ENCODE results near the gene ABITRAM.

The ABITRAM gene

GRCh38 chr9:108933718-108934322, 380 bp upstream of the ABITRAM start, which contains the start of gene ELP1:
Gene ELP1 (minus strand): TSS chr9:108934124. CDS start chr9:108931146, 2,978 bp downstream.
- peaks cover 5% of the 10 kb centered on the region for H3K4me1 ChIP-seq (ENCODE audit: control insufficient read depth, insufficient read depth, low read length)
- peak within 1 kb of the TSS; percentile 77 for H3K9ac ChIP-seq (ENCODE audit: low read depth, low read length)
- no peaks in the 10 kb centered on the region for H3K27me3 ChIP-seq (ENCODE audit: control insufficient read depth, insufficient read depth, low read length)
- no peaks in the 10 kb centered on the region for H3K9me3 ChIP-seq (ENCODE audit: control insufficient read depth, insufficient read depth, low read length)
- H3K4me3 ChIP-seq (ENCODE audit: low read depth, low read length), result peak within 1 kb of the TSS; percentile 98
- peaks cover 3% of the 10 kb centered on the region for H3K36me3 ChIP-seq (ENCODE audit: control insufficient read depth, insufficient read depth, low read length)

GRCh38 chr9:108937561-108938305, 3.5 kb downstream of the ABITRAM start:
- Histone ChIP-seq H3K9me3 (ENCODE audit: control insufficient read depth, insufficient read depth, low read length) (no peaks in the 10 kb centered on the region), H3K4me3 (ENCODE audit: low read depth, low read length) (no peak overlapping the region), H3K9ac (ENCODE audit: low read depth, low read length) (no peak overlapping the region), H3K27me3 (ENCODE audit: control insufficient read depth, insufficient read depth, low read length) (no peaks in the 10 kb centered on the region), H3K4me1 (ENCODE audit: control insufficient read depth, insufficient read depth, low read length) (peaks cover 4% of the 10 kb centered on the region), H3K36me3 (ENCODE audit: control insufficient read depth, insufficient read depth, low read length) (peaks cover 3% of the 10 kb centered on the region)

DNA sequence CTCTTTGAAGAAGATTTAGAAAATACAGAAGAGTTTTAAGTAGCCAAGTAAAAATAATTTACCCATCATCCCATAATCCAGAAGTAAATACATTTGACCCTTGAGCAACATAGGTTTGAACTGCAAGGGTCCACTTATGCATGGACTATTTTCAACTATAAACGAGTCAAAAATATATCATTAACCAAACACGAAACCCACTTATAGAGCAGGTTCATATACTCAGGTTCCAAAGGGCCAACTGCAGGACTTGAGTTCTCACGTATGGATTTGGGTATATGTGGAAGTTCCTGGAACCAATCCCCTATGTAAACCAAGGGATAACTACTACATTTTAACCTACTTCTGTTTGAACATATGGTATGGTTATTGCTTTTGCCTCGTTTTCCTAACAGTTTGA, 5.8 kb downstream of the ABITRAM start:
- H3K4me1 ChIP-seq (ENCODE audit: control insufficient read depth, insufficient read depth, low read length), result no peaks in the 10 kb centered on the region
- H3K9ac ChIP-seq (ENCODE audit: low read depth, low read length), result no peak overlapping the region
- no peaks in the 10 kb centered on the region for H3K27me3 ChIP-seq (ENCODE audit: control insufficient read depth, insufficient read depth, low read length)
- H3K36me3 ChIP-seq (ENCODE audit: control insufficient read depth, insufficient read depth, low read length), result no peaks in the 10 kb centered on the region
- no peak overlapping the region for H3K4me3 ChIP-seq (ENCODE audit: low read depth, low read length)
- H3K9me3 ChIP-seq (ENCODE audit: control insufficient read depth, insufficient read depth, low read length), result no peaks in the 10 kb centered on the region

DNA sequence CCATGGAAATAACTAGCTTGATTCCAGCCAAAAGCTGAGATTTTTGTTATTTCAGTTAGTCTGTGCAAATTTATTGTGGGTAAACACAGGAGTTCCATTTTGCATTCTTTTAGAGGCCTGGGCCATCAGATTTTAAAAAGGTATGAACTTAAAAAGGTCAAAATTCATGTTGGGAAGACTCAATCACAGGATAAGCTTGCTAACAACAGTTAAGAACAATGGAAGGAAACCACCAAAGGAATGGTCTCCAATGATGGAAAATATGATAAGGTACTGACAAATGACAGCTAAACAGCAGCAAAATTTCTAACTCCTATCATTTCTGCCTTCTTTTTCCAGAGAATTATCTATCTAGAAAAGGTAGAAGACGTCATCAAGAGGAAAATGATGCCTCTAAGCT, 16.0 kb downstream of the ABITRAM start:
- Histone ChIP-seq H3K9me3 (ENCODE audit: control insufficient read depth, insufficient read depth, low read length) (no peaks in the 10 kb centered on the region), H3K27me3 (ENCODE audit: control insufficient read depth, insufficient read depth, low read length) (no peaks in the 10 kb centered on the region), H3K4me1 (ENCODE audit: control insufficient read depth, insufficient read depth, low read length) (no peaks in the 10 kb centered on the region), H3K9ac (ENCODE audit: low read depth, low read length) (no peak overlapping the region), H3K4me3 (ENCODE audit: low read depth, low read length) (no peak overlapping the region), H3K36me3 (ENCODE audit: control insufficient read depth, insufficient read depth, low read length) (no peaks in the 10 kb centered on the region)

DNA sequence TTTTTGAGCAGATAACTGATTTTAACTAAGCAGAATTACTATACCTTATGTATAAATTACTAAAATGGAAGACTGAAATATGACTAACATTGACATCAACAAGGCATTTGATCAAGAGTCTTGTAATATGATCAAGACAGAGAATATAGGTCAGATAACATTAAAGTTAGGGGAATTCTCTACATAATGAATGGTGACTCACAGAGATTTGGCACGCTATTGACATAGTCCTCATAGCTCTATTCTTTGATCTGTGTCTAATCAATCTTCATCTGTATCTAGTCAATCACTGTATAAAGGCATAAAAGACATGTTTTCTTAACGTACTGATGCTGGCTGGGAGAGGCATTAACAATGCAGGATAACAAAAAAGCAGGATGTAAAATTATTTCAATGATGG, 17.4 kb downstream of the ABITRAM start:
- H3K9ac ChIP-seq (ENCODE audit: low read depth, low read length), result no peak overlapping the region
- no peaks in the 10 kb centered on the region for H3K9me3 ChIP-seq (ENCODE audit: control insufficient read depth, insufficient read depth, low read length)
- no peaks in the 10 kb centered on the region for H3K36me3 ChIP-seq (ENCODE audit: control insufficient read depth, insufficient read depth, low read length)
- H3K4me1 ChIP-seq (ENCODE audit: control insufficient read depth, insufficient read depth, low read length), result no peaks in the 10 kb centered on the region
- H3K27me3 ChIP-seq (ENCODE audit: control insufficient read depth, insufficient read depth, low read length), result no peaks in the 10 kb centered on the region
- no peak overlapping the region for H3K4me3 ChIP-seq (ENCODE audit: low read depth, low read length)

DNA sequence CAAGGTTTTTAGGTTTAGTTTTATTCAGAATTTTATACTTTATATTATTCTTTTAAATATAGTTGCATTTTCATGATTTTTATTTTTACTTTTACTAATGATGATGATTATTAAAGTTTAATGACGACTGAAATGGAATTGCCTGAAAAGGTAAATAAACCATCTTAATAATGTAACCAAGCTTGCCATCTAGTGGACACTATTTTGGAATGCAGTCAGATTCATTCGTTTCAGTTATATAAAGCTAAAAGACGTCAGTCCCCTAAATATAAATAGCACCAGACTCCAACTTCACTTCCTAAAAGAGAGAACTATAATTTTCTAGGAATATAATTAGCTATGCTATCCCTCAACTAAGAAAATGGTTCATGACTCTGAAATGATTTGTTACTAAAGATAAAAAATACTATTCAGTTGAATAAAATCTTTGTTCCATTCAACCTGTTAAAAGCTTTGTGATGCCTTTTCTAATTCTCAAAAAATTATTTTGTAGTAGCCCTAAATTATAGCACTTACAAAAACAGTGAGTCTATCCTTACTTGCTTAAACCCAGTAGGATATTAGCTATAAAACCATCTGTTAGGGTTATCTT, 19.9 kb downstream of the ABITRAM start:
- Histone ChIP-seq H3K9me3 (ENCODE audit: control insufficient read depth, insufficient read depth, low read length) (no peaks in the 10 kb centered on the region), H3K27me3 (ENCODE audit: control insufficient read depth, insufficient read depth, low read length) (no peaks in the 10 kb centered on the region), H3K36me3 (ENCODE audit: control insufficient read depth, insufficient read depth, low read length) (no peaks in the 10 kb centered on the region), H3K4me1 (ENCODE audit: control insufficient read depth, insufficient read depth, low read length) (no peaks in the 10 kb centered on the region), H3K4me3 (ENCODE audit: low read depth, low read length) (no peak overlapping the region), H3K9ac (ENCODE audit: low read depth, low read length) (no peak overlapping the region)

GRCh38 chr9:108956022-108956630, 21.9 kb downstream of the ABITRAM start:
- H3K9ac ChIP-seq (ENCODE audit: low read depth, low read length), result no peak overlapping the region
- no peak overlapping the region for H3K4me3 ChIP-seq (ENCODE audit: low read depth, low read length)
- no peaks in the 10 kb centered on the region for H3K27me3 ChIP-seq (ENCODE audit: control insufficient read depth, insufficient read depth, low read length)
- no peaks in the 10 kb centered on the region for H3K4me1 ChIP-seq (ENCODE audit: control insufficient read depth, insufficient read depth, low read length)
- H3K9me3 ChIP-seq (ENCODE audit: control insufficient read depth, insufficient read depth, low read length), result no peaks in the 10 kb centered on the region
- H3K36me3 ChIP-seq (ENCODE audit: control insufficient read depth, insufficient read depth, low read length), result no peaks in the 10 kb centered on the region

DNA sequence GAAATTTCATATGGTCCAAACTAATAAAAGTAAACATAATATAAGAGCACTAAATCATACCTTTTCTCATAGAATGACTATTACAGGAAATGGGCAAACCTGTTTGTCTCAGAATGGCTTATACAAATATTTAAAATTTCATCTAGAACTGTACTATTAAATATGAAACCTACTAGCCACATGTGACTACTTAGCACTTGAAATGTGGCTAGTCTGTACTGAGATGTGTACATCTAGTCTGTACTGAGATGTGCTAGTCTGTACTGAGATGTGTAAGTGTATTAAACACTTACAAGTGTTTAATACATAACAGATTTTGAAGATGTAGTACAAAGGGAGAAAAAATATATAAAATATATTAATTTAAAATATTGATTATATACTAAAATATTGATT, 22.4 kb downstream of the ABITRAM start:
- no peaks in the 10 kb centered on the region for H3K36me3 ChIP-seq (ENCODE audit: control insufficient read depth, insufficient read depth, low read length)

DNA sequence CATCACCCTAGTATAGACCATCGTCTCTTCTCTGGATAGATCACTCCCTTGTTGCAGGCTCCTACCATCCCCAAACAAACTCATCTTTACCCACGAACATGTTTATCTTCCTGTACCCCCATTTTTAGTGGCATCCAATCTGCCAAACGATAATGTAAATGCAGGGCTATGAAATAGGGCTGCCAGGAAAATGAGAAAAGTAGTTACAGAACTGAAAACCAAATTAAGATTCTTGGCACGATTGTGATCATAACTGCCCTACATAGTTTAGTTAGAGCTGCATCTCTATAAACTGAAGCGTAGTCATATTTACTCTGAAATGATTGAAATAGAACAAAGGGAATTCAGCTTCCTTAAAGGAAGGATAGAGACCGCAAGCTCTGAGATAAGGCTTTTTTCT, 26.1 kb downstream of the ABITRAM start:
- H3K36me3 ChIP-seq (ENCODE audit: control insufficient read depth, insufficient read depth, low read length), result no peaks in the 10 kb centered on the region
- no peaks in the 10 kb centered on the region for H3K4me1 ChIP-seq (ENCODE audit: control insufficient read depth, insufficient read depth, low read length)
- H3K4me3 ChIP-seq (ENCODE audit: low read depth, low read length), result no peak overlapping the region
- no peak overlapping the region for H3K9ac ChIP-seq (ENCODE audit: low read depth, low read length)
- H3K27me3 ChIP-seq (ENCODE audit: control insufficient read depth, insufficient read depth, low read length), result no peaks in the 10 kb centered on the region
- no peaks in the 10 kb centered on the region for H3K9me3 ChIP-seq (ENCODE audit: control insufficient read depth, insufficient read depth, low read length)

More for the DNA sequence above, 22.4 kb downstream of the ABITRAM start:
- H3K9me3 ChIP-seq (ENCODE audit: control insufficient read depth, insufficient read depth, low read length), result no peaks in the 10 kb centered on the region
- H3K4me3 ChIP-seq (ENCODE audit: low read depth, low read length), result no peak overlapping the region
- no peaks in the 10 kb centered on the region for H3K27me3 ChIP-seq (ENCODE audit: control insufficient read depth, insufficient read depth, low read length)
- no peak overlapping the region for H3K9ac ChIP-seq (ENCODE audit: low read depth, low read length)
- no peaks in the 10 kb centered on the region for H3K4me1 ChIP-seq (ENCODE audit: control insufficient read depth, insufficient read depth, low read length)

GRCh38 chr9:108961151-108961550, 27.0 kb downstream of the ABITRAM start:
- Histone ChIP-seq H3K36me3 (ENCODE audit: control insufficient read depth, insufficient read depth, low read length) (no peaks in the 10 kb centered on the region), H3K4me3 (ENCODE audit: low read depth, low read length) (no peak overlapping the region), H3K27me3 (ENCODE audit: control insufficient read depth, insufficient read depth, low read length) (no peaks in the 10 kb centered on the region), H3K4me1 (ENCODE audit: control insufficient read depth, insufficient read depth, low read length) (no peaks in the 10 kb centered on the region), H3K9me3 (ENCODE audit: control insufficient read depth, insufficient read depth, low read length) (no peaks in the 10 kb centered on the region), H3K9ac (ENCODE audit: low read depth, low read length) (no peak overlapping the region)

DNA sequence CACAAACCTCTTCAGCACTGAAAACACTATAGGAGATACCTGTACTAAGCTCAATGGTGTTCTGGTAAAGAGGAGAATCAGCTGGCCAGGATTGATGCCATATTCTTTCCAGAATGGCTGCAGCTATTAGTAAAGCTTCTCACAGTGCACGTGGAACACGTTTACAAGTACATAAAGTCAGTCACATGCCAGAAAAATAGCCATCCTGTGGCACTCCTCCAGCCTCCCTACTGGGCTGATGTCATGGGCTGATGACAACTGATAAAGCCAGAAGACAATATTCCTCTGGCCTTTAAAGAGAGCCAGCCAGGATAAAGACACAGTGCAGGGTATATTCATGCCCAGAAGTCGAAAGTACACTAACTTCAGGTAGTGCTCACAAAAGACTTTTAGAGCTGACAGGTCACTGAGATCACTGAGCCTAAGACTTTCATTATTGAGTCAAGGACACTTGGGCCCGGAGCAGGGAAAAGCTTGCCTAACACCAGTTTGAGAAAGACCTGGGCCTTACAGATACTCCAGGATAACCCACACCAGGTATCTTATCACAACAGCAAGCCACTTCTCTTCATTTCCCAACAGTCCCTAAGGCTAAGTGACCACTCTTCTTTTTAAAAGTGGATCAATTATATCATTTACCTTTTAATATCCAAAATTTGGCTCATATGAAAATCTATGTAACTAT, 29.4 kb downstream of the ABITRAM start:
- no peak overlapping the region for H3K4me3 ChIP-seq (ENCODE audit: low read depth, low read length)
- H3K27me3 ChIP-seq (ENCODE audit: control insufficient read depth, insufficient read depth, low read length), result no peaks in the 10 kb centered on the region
- no peaks in the 10 kb centered on the region for H3K36me3 ChIP-seq (ENCODE audit: control insufficient read depth, insufficient read depth, low read length)

More for the DNA sequence above, 29.4 kb downstream of the ABITRAM start:
- H3K9ac ChIP-seq (ENCODE audit: low read depth, low read length), result no peak overlapping the region
- H3K9me3 ChIP-seq (ENCODE audit: control insufficient read depth, insufficient read depth, low read length), result no peaks in the 10 kb centered on the region
- H3K4me1 ChIP-seq (ENCODE audit: control insufficient read depth, insufficient read depth, low read length), result no peaks in the 10 kb centered on the region

All from iPS-15b (cell line).